SK-MEL-5 (cell line): ENCODE measurements around the gene COPS7A. TPM values are rescaled to one million over a fixed set of nuclear protein-coding genes. Genes with fewer than 3 reads are reported as not detected.
A peak's percentile ranks its signal among the peaks of the same experiment; 100 is the strongest.

Experiments
- DNase-seq: peaks from one replicate; pipeline ENCODE4 v3.0.0-alpha.2; 2016; ENCODE audit warnings: low read depth, low spot score
- in situ Hi-C: cut with HindIII; loops from 2 replicates; pipeline ENCODE4 v1.10.0; 2016; ENCODE audit warnings: low sequenced_read_pairs, high pct_unique_total_duplicates, low pct_unique_long_range_greater_than_20kb
- polyA plus RNA-seq, 2 experiments: library from polyadenylated mRNA; depleted of rRNA; stranded (reverse); fragments of >200 nt; gene quantifications; 2 replicates each; pipeline ENCODE4 v1.2.3, GENCODE V29; 2015
- total RNA-seq: library from RNA; depleted of rRNA; stranded (reverse); fragments of >200 nt; shearing (Covaris generic); gene quantifications from 2 replicates; pipeline ENCODE4 v1.2.3, GENCODE V29; 2014; rRNA removed

COPS7A gene
- 122 and 133 TPM in 2 replicates for total RNA-seq
- polyA plus RNA-seq (2015; cell fraction: cytosol; rRNA removed), result 123 and 127 TPM in 2 replicates
- polyA plus RNA-seq (2015; cell fraction: nucleus; rRNA removed), result 236 and 242 TPM in 2 replicates

DNA sequence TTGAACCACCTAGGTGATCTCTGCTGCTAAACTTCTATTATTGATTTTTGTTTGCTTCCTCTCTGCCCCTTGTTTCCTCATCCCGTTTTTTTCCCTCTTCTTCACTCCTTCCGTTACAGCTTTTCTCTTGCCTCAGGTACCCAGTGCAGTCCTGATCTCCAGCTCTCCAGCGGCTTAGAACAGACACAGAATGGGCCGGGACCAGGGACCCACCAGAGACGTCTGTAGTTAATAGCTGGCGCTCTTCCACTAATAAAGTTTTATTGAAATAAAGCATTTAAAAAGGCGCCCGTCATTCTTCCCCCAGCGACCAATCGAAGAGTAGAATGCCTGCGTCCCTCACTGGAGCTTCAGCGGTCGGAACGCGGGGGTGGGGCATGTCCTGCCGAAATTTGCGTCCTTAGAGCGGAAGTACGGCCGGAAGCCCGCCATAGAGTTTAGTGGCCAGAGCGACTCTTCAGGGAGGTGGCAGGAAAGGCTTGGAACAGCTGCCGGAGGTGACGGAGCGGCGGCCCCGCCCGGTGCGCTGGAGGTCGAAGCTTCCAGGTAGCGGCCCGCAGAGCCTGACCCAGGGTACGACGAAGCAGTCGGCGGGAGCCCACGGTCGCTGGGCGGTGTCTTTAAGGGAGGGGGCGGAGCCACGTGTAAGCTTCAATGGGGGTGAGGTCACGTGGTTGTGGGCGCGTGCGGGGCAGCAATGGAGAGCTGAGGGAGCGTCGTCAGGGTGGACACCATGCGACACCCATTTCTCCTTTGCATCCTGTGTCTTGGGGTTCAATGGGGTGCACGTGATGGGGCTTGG is at the start of gene COPS7A:
Gene COPS7A, plus strand, starts transcription at position 440 of the 802 bp plus-strand sequence. CDS start 611 bp downstream, outside the sequence.
- peak; percentile 99 for DNase-seq
- in situ Hi-C loops, result no loop called here

DNA sequence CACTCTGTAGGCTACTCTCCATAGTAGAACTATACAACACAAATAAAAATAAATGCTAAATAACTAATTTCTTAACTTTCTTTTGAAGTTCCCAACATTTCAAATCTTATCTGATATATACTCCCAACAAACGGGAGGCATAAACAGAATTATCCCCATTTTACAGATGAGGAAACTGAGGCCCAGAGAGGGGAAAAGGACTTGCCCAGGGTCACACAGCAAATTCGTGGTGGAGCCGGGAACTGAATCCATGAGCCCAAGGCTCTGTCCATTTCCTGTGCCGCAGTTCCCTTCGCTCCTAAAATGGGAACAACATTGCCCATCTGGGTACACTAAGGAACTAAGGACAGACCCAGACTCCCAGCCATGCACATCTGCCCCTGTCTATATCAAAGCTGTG is 46.9 kb upstream of the COPS7A start:
- DNase-seq, result no peak
- in situ Hi-C loops, result no loop called here

DNA sequence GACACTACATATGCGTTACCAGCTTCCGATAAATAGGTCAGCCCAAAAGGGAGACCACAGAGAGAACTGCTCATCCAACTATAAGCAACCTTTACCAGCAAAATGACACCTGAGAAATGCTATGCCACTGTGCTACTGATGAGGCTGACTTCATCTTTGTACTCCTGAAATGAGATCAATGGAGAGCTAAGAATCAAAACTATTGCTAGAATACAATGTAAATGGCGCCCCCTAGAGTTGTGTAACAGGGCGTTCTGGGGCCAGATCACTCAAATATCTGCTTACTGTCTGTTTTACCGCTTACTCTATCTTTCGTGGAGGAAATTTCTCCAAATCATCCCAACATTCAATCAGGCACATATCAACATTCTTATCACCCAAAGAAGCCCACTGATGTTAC is 39.2 kb upstream of the COPS7A start:
- peak; percentile 65 for DNase-seq
- in situ Hi-C loops, result no loop called here

DNA sequence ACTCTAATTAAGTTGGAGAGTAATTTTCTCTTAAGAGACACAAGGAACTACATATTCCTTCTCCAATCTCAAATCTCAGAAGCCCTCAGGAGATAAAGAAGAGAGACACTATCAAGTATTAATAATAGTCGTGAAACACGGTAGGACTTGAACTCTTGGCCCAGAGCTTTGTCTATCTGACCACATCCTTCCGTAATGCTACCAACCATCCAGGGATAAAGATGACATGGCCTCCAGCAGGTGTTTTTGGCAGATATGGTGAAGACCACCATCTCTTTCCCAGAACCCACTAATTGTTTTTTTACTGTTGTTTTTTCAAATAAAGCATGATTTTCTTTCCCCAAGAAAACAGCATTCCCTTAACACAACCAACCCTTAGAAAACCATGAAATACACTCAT is 38.0 kb upstream of the COPS7A start:
- in situ Hi-C loops, result no loop called here

DNA sequence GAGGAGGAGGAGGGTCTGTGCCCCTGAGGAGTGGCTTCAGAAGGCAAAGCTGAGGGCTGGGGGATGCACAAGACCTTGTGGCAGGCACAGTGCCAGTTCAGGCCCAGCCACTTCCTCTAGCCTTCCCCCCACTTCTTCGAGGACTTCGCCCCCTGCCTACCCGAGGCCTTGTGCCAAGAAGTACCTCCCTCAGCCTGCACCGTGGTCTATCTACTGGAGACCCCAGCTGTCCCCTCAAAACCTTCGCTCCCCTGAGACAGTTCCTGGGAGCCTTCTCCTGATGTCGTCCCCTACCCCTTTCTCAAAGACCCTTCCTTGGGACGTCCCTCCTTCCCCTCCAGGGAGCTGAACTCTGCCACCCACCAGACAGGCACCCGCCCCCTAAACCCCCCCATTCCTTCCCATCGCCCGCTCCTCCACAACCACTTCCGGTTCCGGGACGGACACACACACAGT is 35.3 kb upstream of the COPS7A start:
- in situ Hi-C loops, result no loop called here

More for the DNA sequence above, 38.0 kb upstream of the COPS7A start:
- DNase-seq, result no peak

DNA sequence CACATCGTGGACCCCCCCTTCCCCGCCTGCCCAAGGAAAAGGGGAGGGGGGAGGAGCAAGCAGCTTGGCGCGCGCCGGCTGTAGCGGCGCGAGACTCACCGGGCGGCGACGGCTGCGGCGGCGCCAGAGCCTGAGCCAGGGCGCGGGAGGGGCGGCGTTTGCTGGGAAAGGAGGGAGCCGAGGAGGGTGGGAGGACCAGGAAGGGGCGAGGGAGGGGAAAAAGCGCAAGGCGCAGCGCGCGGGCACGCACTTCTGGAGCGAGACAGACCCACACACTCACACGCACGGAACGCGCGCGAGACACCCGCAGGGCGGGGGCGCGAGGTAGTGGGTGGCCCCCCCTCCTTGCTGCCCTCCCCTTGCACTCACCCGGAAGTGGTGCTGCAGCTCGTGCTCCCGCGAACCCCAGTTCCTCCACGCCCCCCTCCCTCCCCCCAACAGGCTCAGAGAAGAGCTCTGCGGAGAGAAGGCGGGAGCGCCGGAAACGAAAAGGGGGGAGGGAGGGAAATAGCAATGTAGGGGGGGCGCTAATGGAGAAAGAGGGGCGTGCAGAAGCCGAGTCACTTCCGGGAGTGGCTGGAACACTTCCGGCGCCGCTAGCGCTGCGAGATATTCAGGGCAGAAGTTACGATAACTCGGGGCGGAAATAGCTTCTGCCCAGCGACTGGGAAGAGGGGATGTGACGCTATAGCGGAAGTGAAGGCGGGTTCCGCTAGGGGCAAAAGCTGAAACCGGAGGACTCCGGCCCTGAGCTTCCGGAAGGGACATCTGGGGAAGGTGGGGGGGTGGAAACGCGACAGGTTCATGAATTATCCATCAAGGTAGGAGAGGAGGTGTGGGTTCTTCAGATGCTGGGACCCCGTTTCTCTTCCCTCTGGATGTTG is 34.6 kb upstream of the COPS7A start, which contains the start of gene ZNF384:
Gene ZNF384, minus strand, starts transcription at position 377 of the 884 bp plus-strand sequence. CDS start 9,855 bp downstream, outside the sequence.
- in situ Hi-C loops, result no loop called here
- peak; percentile 99 for DNase-seq

More for the DNA sequence above, 35.3 kb upstream of the COPS7A start:
- no peak for DNase-seq

DNA sequence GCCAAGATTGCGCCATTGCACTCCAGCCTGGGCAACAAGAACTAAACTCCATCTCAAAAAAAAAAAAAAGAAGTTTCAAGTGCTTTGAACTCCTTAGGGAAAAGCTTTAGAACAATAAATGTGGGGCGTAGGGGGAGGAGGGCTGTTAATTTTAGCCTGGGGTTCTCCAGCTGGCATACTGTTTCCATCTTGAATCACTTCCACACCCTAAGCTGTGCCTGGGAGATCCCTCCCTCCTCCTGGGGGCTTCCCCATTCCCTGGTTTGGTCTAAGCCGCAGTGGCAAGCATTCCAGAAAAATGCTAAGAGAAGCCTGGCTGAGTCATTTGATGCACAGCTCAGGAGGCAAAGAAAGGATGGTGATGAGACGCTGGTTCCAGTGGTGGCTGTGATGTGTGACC is 32.4 kb upstream of the COPS7A start:
- DNase-seq, result no peak
- in situ Hi-C loops, result no loop called here

DNA sequence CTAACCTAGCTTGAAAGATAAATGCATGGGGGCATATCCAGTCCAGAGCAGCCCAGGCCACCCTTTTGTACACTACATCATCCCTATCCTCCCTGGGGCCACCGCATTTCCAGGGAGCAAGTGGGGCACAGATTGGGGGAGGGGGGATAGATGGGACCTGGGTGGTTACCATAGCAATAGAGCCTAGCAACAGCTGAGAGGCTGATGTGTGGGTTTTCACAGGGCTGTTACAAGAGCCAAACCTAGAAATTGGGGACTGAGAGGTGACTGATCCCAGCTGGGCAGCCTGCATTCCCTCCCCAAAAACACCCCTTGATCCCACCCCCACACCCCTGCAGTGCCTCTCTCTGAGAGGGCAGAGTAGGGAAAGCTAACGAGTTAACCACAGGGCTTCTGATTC is 31.0 kb upstream of the COPS7A start:
- in situ Hi-C loops, result no loop called here

DNA sequence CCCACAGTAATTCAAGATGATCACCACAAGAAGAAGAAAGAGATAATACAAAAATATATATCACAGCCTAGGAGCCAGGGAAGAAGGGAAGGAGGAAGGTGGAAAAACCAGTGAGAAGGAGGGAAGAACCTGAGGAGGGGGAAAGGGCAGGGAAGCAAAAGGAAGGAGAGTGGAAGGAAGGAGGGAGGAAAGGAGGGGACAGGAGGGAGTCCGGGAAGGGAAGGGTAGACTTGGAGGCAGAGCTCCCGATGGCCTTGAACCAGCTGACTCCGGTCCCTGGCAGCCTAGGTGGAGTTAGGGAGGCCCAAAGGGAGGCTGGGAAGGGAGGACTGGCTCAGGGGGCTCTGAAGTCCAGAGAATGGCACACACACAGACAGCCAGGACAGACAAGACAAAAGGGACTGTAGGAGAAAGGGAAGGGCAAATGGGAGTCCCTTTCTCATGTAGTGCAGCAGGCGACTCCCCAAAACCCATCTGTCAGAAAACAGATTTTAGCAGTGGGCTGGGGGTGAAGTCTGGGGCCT is 30.0 kb upstream of the COPS7A start:
- DNase-seq, result no peak
- in situ Hi-C loops, result no loop called here

More for the DNA sequence above, 31.0 kb upstream of the COPS7A start:
- DNase-seq, result no peak

GRCh38 chr12:6694701-6695100 is 29.1 kb upstream of the COPS7A start:
- in situ Hi-C loops, result no loop called here
- DNase-seq, result no peak

- DNase-seq, result no peak
- in situ Hi-C loops, result no loop called here
Observed at GRCh38 chr12:6695313-6696045, 28.4 kb upstream of the COPS7A start.

DNA sequence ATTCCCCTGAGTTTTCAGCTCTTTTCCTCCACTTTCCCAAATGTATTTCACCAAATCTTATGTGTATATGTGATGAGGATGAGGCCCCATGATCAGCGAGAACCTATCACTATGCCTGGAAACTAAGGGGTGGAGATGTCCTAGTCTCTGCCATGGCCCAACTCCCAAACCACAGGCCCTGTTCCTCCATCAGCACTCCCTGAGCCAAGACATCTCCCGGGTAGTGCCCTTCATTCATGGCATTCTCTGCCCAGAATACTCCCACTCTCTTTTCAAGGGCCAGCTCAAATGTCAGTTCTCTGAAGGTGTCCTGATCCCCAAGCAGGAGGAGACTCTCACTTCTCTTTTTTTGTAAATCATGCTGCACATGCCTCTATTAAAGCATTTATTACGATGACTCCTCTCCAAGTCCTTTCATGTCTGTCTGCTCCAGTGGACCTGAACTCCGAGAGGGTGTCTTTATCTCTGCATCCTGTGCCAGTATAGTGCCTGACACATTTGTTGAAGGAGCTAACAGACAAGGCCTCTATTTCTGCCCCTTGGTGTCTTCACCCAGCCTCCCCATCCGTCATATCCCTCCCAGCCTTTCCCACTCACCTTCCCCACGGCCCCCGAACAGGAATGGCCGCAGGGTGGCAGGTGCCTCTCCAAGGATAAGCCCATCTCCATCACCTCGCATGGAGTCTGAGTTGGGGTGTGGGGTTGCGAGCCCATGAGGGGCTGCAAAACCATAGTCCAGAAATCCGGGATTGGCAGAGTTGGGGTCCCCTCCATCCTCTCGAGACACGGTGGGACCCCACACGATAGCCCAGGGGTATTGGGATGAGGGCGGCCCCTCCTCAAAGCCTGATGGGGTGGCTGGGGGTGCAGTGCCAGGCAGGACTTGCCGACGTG is 26.9 kb upstream of the COPS7A start:
- in situ Hi-C loops, result no loop called here
- no peak for DNase-seq

- in situ Hi-C loops, result no loop called here
- peak; percentile 81 for DNase-seq
Observed at GRCh38 chr12:6697584-6698351, 26.1 kb upstream of the COPS7A start.

DNA sequence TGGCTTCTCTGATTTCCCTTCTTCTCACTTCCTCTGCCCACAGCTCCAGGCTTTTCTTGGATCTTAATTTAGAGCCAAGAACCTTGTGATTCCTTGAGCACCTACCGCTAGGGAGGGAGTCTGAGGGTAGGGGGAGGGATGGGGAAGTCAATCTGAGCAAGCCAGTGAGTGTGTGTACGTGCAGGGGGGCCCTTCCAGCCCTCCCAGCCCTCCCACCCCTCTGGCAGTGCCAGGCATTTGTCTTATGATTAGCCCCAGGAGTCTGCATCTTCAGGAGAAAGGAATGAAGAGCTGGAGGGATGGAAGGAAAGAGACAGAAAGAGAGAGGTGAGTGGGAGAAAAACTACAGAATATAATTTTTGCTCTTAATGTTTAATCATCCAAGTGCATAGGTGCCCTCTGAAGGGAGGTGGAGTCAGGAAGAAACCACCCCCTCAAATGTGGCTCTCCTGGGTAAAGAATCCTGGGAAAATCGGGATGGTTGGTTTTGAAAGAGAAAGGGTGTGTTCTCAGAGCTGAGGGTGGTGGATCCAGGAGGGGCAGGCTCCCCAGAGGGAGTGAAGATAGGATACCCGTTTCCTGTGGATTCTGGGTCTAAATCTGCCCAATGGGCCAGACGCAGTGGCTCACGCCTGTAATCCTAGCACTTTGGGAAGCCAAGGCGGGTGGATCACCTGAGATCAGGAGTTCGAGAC is 25.3 kb upstream of the COPS7A start:
- in situ Hi-C loops, result no loop called here
- no peak for DNase-seq

DNA sequence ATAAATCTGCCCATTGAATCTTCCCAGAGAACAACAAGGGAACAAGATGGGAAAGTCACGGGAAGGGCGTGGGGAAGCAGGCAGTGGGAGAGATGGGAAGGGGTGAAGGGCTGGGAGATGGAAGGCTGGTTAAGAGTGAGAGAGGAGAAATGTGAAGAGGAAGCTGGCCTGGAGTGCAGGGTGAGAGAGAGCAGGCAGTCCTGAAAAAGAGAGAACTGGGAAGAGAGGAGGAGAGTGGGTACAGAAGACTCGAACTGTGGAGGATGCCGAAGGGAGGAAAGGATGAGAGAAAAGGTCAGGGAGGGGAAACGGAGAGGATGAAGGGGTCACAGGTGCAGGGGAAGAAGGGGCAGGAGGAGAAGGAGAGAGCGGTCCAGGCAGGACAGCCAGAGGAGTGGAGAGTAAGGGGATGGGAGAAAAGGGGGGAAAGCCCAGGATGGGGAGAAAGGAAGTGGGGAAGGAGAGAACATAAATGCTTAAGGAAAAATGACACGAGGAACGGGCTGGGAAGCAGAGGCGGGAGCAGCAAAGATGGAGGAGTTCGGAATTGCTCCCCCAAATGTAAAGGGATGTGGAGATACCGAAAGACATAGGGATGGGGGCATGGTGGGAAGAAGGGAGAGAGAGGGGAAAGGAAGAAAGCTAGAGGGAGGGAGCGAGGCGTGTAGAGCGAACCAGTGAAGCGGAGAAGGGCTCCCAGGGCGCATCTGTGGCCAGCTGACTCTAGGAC is 24.4 kb upstream of the COPS7A start:
- no peak for DNase-seq
- in situ Hi-C loops, result no loop called here
